OCI-LY7 (cell line): ENCODE data around the gene HCN1. TPM values are rescaled to one million over a fixed set of nuclear protein-coding genes. Genes with fewer than 3 reads are reported as not detected.
"Not testable (repeated sequence)": the region's sequence is repeated elsewhere in the genome, so short reads cannot be mapped to it uniquely, and the experiment has no call there.

Experiments
- BruUV-seq: library from RNA; stranded (reverse); fragments of 400-500 nt; replicated peaks from 2 replicates; lab custom pipeline; 2021; lab: Mats Ljungman, UMichigan
- CTCF ChIA-PET: fragments of 300-600 bp; sonication (Branson Sonifier 250); formaldehyde crosslinking; loops from one replicate; lab custom pipeline; 2022; ENCODE audit warnings: antibody characterized with exemption; ENCODE audit not compliant: unreplicated experiment; lab: Charles Lee
- POLR2A ChIA-PET: fragments of 300-600 bp; sonication (Branson Sonifier 250); formaldehyde crosslinking; loops from one replicate; lab custom pipeline; 2022; ENCODE audit warnings: antibody characterized with exemption; lab: Charles Lee
- DNase-seq: peaks from one replicate; pipeline ENCODE4 v3.0.0-alpha.2; 2015; ENCODE audit warnings: low spot score
- H2AFZ ChIP-seq: fragments of 200-600 bp; sonication (generic), shearing (Covaris generic); 2 replicates; pipeline ENCODE4 v1.6.1; 2014; ENCODE audit warnings: mild to moderate bottlenecking, antibody characterized with exemption, low read length, moderate library complexity
- H3K27ac ChIP-seq: fragments of 200-600 bp; sonication (generic); 2 replicates; pipeline ENCODE4 v1.5.1; 2014; ENCODE audit warnings: mixed run types, low read depth, mild to moderate bottlenecking, moderate library complexity, low read length, inconsistent platforms; ENCODE audit not compliant: poor library complexity, severe bottlenecking
- H3K36me3 ChIP-seq: fragments of 200-600 bp; sonication (generic); 2 replicates; pipeline ENCODE4 v1.6.1; 2014; ENCODE audit warnings: mild to moderate bottlenecking, antibody characterized with exemption, low read length, moderate library complexity, mixed read lengths; ENCODE audit not compliant: insufficient read depth
- H3K4me1 ChIP-seq: fragments of 200-600 bp; sonication (generic); 2 replicates; pipeline ENCODE4 v1.5.1; 2014; ENCODE audit warnings: mild to moderate bottlenecking, low read length; ENCODE audit not compliant: insufficient read depth, poor library complexity, severe bottlenecking
- H3K4me2 ChIP-seq: fragments of 200-600 bp; sonication (generic); 2 replicates; pipeline ENCODE4 v1.6.1; 2014; ENCODE audit warnings: mild to moderate bottlenecking, low read length
- H3K4me3 ChIP-seq: fragments of 200-600 bp; sonication (generic); 2 replicates; pipeline ENCODE4 v1.5.1; 2014; ENCODE audit warnings: mild to moderate bottlenecking, low read depth, low read length; ENCODE audit not compliant: poor library complexity, severe bottlenecking
- H3K79me2 ChIP-seq: fragments of 200-600 bp; sonication (generic); 2 replicates; pipeline ENCODE4 v1.6.1; 2016; ENCODE audit warnings: low read depth, mild to moderate bottlenecking, low read length, moderate library complexity, mixed read lengths; ENCODE audit not compliant: insufficient read depth
- H3K9me2 ChIP-seq: fragments of 200-600 bp; sonication (generic); 2 replicates; pipeline ENCODE4 v1.6.1; 2016; ENCODE audit warnings: mild to moderate bottlenecking, low read length, mixed read lengths; ENCODE audit not compliant: insufficient read depth
- H3K9me3 ChIP-seq: fragments of 200-600 bp; sonication (generic); 2 replicates; pipeline ENCODE4 v1.6.1; 2014; ENCODE audit warnings: mild to moderate bottlenecking, mixed run types, low read length, mixed read lengths
- H4K20me1 ChIP-seq: fragments of 200-600 bp; sonication (generic); 2 replicates; pipeline ENCODE4 v1.6.1; 2014; ENCODE audit warnings: mild to moderate bottlenecking, antibody characterized with exemption, low read length, moderate library complexity, mixed read lengths; ENCODE audit not compliant: insufficient read depth
- EZH2phosphoT487 ChIP-seq: fragments of 200-600 bp; sonication (generic); IDR thresholded peaks from 2 replicates; pipeline ENCODE4 v1.6.1; 2018; ENCODE audit warnings: low read depth, borderline replicate concordance, mild to moderate bottlenecking, mixed run types, antibody characterized with exemption, low read length, moderate library complexity, mixed read lengths
- intact Hi-C: fragments of 100-400 bp; cut with micrococcal nuclease; formaldehyde crosslinking; loops from one replicate; pipeline ENCODE4 v1.10.0; 2022; ENCODE audit not compliant: unreplicated experiment
- total RNA-seq, 2 experiments: library from RNA; depleted of rRNA in 1 of 2; stranded (reverse); fragments of >200 nt in 1 of 2; shearing (Covaris generic) in 1 of 2; gene quantifications; 2 replicates each; pipeline ENCODE4 v1.2.3, GENCODE V29; 2014 to 2022
- TF ChIP-seq, protein P1 (sequence below): fragments of 200-600 bp; sonication (generic); conservative IDR thresholded peaks from 2 replicates; pipeline ENCODE4 v1.5.1; 2014; ENCODE audit warnings: mild to moderate bottlenecking, antibody characterized with exemption, low read length, moderate library complexity, mixed read lengths

HCN1 gene
- total RNA-seq, 2 experiments from 2014 or later = not detected

DNA sequence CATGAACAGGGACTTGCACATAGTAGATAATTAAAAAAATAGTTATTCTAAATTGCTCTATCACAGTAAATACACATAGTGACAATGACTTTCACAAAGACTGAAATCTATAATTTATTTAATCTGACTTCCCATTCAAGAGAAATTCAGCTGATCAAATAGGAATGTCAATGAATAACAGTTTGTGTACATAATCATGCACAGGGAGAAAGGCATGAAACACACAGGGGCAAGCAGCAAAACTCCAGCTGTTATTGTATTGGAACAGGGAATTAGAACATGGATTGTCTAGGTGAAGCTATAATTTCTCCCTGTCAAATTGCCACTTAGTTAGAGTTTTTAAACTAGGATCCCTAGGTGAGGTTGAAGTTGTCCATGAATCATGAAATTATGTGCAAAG, 99.9 kb downstream of the HCN1 start:
- BruUV-seq = no TSS peak
- intact Hi-C loops = no loop called here

DNA sequence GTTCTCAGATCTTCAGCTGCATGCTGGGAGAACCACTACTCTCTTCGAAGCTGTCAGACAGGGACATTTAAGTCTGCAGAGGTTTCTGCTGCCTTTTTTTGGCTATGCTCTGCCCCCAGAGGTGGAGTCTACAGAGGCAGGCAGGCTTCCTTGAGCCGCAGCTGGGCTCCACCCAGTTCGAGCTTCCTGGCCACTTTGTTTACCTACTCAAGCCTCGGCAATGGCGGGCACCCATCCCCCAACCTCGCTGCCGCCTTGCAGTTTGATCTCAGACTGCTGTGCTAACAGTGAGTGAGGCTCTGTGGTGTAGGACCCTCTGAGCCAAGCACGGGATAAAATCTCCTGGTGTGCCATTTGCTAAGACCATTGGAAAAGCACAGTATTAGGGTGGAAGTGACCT, 110.2 kb downstream of the HCN1 start:
- CTCF ChIA-PET, H3K9me3 ChIP-seq, H3K79me2 ChIP-seq, H3K4me3 ChIP-seq, intact Hi-C loops, POLR2A ChIA-PET, H3K4me1 ChIP-seq, H2AFZ ChIP-seq, H3K4me2 ChIP-seq, BruUV-seq, H3K9me2 ChIP-seq, DNase-seq, H3K27ac ChIP-seq, H3K36me3 ChIP-seq, H4K20me1 ChIP-seq: not testable (repeated sequence)

More for the DNA sequence above, 99.9 kb downstream of the HCN1 start:
- Histone ChIP-seq H2AFZ (no peak overlapping the region), H3K36me3 (no peaks in the 10 kb centered on the region), H3K9me3 (no peaks in the 10 kb centered on the region), H3K9me2 (no peaks in the 10 kb centered on the region), H4K20me1 (no peaks in the 10 kb centered on the region), H3K79me2 (no peaks in the 10 kb centered on the region), H3K4me2 (no peak overlapping the region), H3K27ac (no peak overlapping the region), H3K4me1 (no peaks in the 10 kb centered on the region), H3K4me3 (no peak overlapping the region)
- DNase-seq = no peak
- ChIA-PET POLR2A (no interaction called here), CTCF (no interaction called here)
- TF ChIP-seq, protein P1, sequence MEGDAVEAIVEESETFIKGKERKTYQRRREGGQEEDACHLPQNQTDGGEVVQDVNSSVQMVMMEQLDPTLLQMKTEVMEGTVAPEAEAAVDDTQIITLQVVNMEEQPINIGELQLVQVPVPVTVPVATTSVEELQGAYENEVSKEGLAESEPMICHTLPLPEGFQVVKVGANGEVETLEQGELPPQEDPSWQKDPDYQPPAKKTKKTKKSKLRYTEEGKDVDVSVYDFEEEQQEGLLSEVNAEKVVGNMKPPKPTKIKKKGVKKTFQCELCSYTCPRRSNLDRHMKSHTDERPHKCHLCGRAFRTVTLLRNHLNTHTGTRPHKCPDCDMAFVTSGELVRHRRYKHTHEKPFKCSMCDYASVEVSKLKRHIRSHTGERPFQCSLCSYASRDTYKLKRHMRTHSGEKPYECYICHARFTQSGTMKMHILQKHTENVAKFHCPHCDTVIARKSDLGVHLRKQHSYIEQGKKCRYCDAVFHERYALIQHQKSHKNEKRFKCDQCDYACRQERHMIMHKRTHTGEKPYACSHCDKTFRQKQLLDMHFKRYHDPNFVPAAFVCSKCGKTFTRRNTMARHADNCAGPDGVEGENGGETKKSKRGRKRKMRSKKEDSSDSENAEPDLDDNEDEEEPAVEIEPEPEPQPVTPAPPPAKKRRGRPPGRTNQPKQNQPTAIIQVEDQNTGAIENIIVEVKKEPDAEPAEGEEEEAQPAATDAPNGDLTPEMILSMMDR = no peak
- no peak for TF ChIP-seq EZH2phosphoT487

DNA sequence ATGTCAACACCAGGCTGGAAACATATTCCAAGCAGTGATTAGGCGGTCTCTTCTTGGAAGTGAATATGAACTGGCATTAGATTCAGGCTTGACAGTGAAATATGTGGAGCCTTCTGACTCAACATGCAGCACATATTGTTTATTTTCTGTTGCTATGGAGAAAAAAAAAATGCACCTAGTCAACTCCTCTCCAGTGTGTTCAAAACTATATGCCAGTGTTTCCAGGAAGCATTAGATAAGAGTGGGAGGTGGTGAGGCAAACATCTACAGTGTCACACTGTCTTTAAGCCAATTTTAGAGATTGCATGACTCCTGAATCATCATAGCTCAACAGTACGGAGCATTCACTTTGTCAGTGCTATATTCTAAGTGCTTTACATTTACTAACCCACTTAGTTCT, 117.9 kb downstream of the HCN1 start:
- TF ChIP-seq, protein P1 = no peak
- TF ChIP-seq EZH2phosphoT487 = no peak
- Histone ChIP-seq H3K9me2 (no peaks in the 10 kb centered on the region), H4K20me1 (no peaks in the 10 kb centered on the region), H3K9me3 (no peaks in the 10 kb centered on the region), H3K36me3 (no peaks in the 10 kb centered on the region), H3K4me1 (no peaks in the 10 kb centered on the region), H3K4me3 (no peak overlapping the region), H3K79me2 (no peaks in the 10 kb centered on the region), H2AFZ (no peak overlapping the region), H3K4me2 (no peak overlapping the region), H3K27ac (no peak overlapping the region)
- BruUV-seq = no TSS peak
- no peak for DNase-seq
- ChIA-PET CTCF (no interaction called here), POLR2A (no interaction called here)
- intact Hi-C loops = no loop called here
